ENCODE results near the gene CBX2. TPM values are rescaled to one million over a fixed set of nuclear protein-coding genes. Genes with fewer than 3 reads are reported as not detected.

The CBX2 gene
- total and polyA plus RNA-seq, 2 donors (not counting 1 experiment from before 2014, with no cell fraction given) = 0.77 to 0.83 TPM

DNA sequence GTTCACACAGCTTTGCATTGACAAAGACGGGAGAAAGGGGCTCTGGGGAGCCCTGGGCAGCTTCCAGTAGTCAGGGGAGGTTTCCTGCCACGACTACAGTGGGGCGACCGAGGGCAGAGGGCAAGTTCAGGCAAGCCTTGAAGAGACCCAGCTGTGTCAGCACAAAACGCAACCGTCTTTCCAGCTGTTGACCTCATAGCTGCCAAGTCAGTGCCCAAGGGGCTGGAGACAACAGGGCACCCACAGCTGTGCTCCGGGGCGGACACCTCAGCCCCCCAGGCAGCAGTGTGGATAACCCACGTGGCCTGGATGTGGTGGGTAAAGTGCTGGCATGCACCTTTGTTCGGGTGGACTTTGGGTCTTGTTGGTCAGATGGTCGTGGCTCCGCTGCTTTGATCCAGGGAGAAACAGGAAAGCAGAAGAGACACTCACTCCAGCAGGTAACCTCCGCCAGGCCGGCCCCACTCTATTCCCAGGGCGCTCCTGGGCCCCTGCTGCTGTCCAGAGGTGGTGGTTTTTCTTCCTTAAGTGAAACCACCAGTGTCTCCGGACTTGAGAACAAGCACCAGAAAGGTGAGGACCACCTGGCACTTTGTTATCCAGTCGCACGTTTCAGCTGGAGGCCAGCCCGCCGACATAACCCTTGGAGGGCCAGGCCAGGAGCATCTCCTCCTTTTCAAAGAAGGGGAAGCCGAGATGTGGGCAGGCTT, 17.6 kb upstream of the CBX2 start:
- no peak for TF ChIP-seq EZH2 (IDR thresholded peaks at IDR 0.05; ENCODE audit: low read length, missing control alignments)
- Histone ChIP-seq H3K4me1 (ENCODE audit: control insufficient read depth, extremely low read depth, insufficient read depth, low read length) (no peaks in the 10 kb centered on the region), H3K9me3 (ENCODE audit: control insufficient read depth, insufficient read depth, low read depth, low read length) (no peaks in the 10 kb centered on the region), H3K9ac (ENCODE audit: insufficient read depth, low read length) (no peak overlapping the region), H2AFZ (ENCODE audit: low read length) (no peak overlapping the region), H4K20me1 (ENCODE audit: control insufficient read depth, extremely low read depth, insufficient read depth, low read length) (no peaks in the 10 kb centered on the region), H3K79me2 (ENCODE audit: control insufficient read depth, insufficient read depth, low read length) (no peaks in the 10 kb centered on the region), H3K27me3 (ENCODE audit: control insufficient read depth, insufficient read depth, low read length) (no peaks in the 10 kb centered on the region), H3K4me2 (ENCODE audit: extremely low read depth, insufficient read depth, low read length) (no peak overlapping the region), H3K36me3 (ENCODE audit: control insufficient read depth, insufficient read depth, low read length) (no peaks in the 10 kb centered on the region), H3K4me3 (replicated peaks in 1 of 4; ENCODE audit: control extremely low read depth in 1 of 4, insufficient read depth in 1 of 4, low read depth in 3 of 4, low read length in 4 of 4) (no peak overlapping the region), H3K27ac (ENCODE audit: insufficient read depth, low read length) (no peak overlapping the region)
- DNase-seq (ENCODE audit: low read depth in 2 of 2) = no peak

DNA sequence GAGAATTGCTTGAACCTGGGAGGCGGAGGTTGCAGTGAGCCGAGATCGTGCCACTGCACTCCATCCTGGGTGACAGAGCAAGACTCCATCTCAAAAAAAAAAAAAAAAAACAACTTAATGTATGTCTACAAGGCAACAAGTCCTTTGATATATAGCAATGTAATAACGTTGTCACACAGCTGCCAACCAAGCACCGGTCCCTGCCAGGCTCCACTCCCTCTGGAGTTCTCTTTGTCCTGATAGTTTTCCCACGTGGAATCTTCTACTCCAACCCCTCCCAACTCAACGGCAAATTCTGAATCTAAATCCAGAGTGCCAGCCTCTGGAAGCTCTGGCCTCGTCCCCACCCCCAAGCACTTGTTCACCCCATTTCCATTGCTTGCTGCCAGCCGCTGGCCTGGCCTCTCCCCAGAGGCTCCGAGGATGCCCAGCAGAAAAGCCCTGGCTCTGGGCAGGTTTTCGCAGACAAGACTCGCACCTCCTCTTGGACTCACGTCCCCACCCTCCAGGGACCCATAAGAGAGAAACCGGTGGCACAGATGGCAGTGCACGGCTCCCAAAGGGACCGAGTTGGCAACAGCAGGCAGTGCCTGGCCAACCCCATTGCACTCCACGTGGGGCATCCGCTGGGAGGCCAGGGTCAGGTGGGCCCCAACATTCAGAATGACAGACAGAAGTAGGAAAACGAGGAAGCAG, 15.9 kb upstream of the CBX2 start:
- no peak overlapping the region for H2AFZ ChIP-seq (ENCODE audit: low read length)
- no peaks in the 10 kb centered on the region for H3K79me2 ChIP-seq (ENCODE audit: control insufficient read depth, insufficient read depth, low read length)
- no peak overlapping the region for H3K9ac ChIP-seq (ENCODE audit: insufficient read depth, low read length)
- no peaks in the 10 kb centered on the region for H3K4me1 ChIP-seq (ENCODE audit: control insufficient read depth, extremely low read depth, insufficient read depth, low read length)
- TF ChIP-seq, protein P1, sequence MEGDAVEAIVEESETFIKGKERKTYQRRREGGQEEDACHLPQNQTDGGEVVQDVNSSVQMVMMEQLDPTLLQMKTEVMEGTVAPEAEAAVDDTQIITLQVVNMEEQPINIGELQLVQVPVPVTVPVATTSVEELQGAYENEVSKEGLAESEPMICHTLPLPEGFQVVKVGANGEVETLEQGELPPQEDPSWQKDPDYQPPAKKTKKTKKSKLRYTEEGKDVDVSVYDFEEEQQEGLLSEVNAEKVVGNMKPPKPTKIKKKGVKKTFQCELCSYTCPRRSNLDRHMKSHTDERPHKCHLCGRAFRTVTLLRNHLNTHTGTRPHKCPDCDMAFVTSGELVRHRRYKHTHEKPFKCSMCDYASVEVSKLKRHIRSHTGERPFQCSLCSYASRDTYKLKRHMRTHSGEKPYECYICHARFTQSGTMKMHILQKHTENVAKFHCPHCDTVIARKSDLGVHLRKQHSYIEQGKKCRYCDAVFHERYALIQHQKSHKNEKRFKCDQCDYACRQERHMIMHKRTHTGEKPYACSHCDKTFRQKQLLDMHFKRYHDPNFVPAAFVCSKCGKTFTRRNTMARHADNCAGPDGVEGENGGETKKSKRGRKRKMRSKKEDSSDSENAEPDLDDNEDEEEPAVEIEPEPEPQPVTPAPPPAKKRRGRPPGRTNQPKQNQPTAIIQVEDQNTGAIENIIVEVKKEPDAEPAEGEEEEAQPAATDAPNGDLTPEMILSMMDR (conservative IDR thresholded peaks at IDR 0.05 in 1 of 2, IDR thresholded peaks at IDR 0.05 in 1 of 2; ENCODE audit: low read depth in 1 of 2, low read length in 2 of 2) = no peak
- TF ChIP-seq EZH2 (IDR thresholded peaks at IDR 0.05; ENCODE audit: low read length, missing control alignments) = no peak
- H3K4me3 ChIP-seq (replicated peaks in 1 of 4; ENCODE audit: control extremely low read depth in 1 of 4, insufficient read depth in 1 of 4, low read depth in 3 of 4, low read length in 4 of 4) = no peak overlapping the region
- DNase-seq (ENCODE audit: low read depth in 2 of 2) = no peak
- H3K4me2 ChIP-seq (ENCODE audit: extremely low read depth, insufficient read depth, low read length) = no peak overlapping the region
- H3K27me3 ChIP-seq (ENCODE audit: control insufficient read depth, insufficient read depth, low read length) = peaks cover 6% of the 10 kb centered on the region
- no peaks in the 10 kb centered on the region for H4K20me1 ChIP-seq (ENCODE audit: control insufficient read depth, extremely low read depth, insufficient read depth, low read length)
- no peaks in the 10 kb centered on the region for H3K9me3 ChIP-seq (ENCODE audit: control insufficient read depth, insufficient read depth, low read depth, low read length)
- no peak overlapping the region for H3K27ac ChIP-seq (ENCODE audit: insufficient read depth, low read length)
- H3K36me3 ChIP-seq (ENCODE audit: control insufficient read depth, insufficient read depth, low read length) = no peaks in the 10 kb centered on the region

DNA sequence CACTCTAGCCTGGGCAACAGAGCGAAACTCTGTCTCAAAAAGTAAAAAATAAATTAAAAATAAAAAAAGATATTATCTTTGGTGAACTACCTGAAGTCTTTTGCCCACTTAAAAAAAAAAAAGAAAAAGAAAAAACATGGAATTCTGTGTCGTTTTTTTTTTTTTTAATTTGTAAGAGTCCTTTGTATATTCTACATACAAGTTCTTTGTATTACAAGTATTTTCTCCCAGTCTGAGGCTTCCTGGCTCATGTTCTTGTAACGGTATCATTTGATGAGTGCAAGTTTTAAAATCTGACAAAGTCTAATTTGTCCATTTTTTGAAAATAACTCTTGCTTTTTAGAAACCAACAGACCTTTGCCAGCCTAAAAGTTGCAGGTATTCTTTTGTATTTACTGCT, 12.2 kb upstream of the CBX2 start:
- no peak overlapping the region for H2AFZ ChIP-seq (ENCODE audit: low read length)
- H3K4me3 ChIP-seq (replicated peaks in 1 of 4; ENCODE audit: control extremely low read depth in 1 of 4, insufficient read depth in 1 of 4, low read depth in 3 of 4, low read length in 4 of 4) = no peak overlapping the region
- TF ChIP-seq, protein P1 (conservative IDR thresholded peaks at IDR 0.05 in 1 of 2, IDR thresholded peaks at IDR 0.05 in 1 of 2; ENCODE audit: low read depth in 1 of 2, low read length in 2 of 2) = no peak
- no peak for TF ChIP-seq EZH2 (IDR thresholded peaks at IDR 0.05; ENCODE audit: low read length, missing control alignments)
- no peaks in the 10 kb centered on the region for H3K9me3 ChIP-seq (ENCODE audit: control insufficient read depth, insufficient read depth, low read depth, low read length)
- no peak overlapping the region for H3K9ac ChIP-seq (ENCODE audit: insufficient read depth, low read length)
- H3K4me1 ChIP-seq (ENCODE audit: control insufficient read depth, extremely low read depth, insufficient read depth, low read length) = no peaks in the 10 kb centered on the region
- H3K4me2 ChIP-seq (ENCODE audit: extremely low read depth, insufficient read depth, low read length) = no peak overlapping the region
- H3K79me2 ChIP-seq (ENCODE audit: control insufficient read depth, insufficient read depth, low read length) = no peaks in the 10 kb centered on the region
- no peaks in the 10 kb centered on the region for H4K20me1 ChIP-seq (ENCODE audit: control insufficient read depth, extremely low read depth, insufficient read depth, low read length)
- no peak for DNase-seq (ENCODE audit: low read depth in 2 of 2)
- H3K36me3 ChIP-seq (ENCODE audit: control insufficient read depth, insufficient read depth, low read length) = no peaks in the 10 kb centered on the region
- no peak overlapping the region for H3K27ac ChIP-seq (ENCODE audit: insufficient read depth, low read length)
- peaks cover 12% of the 10 kb centered on the region for H3K27me3 ChIP-seq (ENCODE audit: control insufficient read depth, insufficient read depth, low read length)

Measured in fibroblast of lung (primary cell).